Fibroblast of the aortic adventitia (primary cell): ENCODE data around the gene LANCL2. TPM values are rescaled to one million over a fixed set of nuclear protein-coding genes. Genes with fewer than 3 reads are reported as not detected.
A peak's percentile ranks its signal among the peaks of the same experiment; 100 is the strongest.

Experiments used
- DNase-seq: peaks from one replicate; pipeline ENCODE4 v3.0.0-alpha.2; 2010; ENCODE audit warnings: low read depth
- H3K4me3 ChIP-seq: 2 replicates; pipeline ENCODE4 v1.5.1; 2011; ENCODE audit warnings: low read depth, mild to moderate bottlenecking, control low read depth, low read length, moderate library complexity
- CTCF ChIP-seq: IDR thresholded peaks from 2 replicates; pipeline ENCODE4 v1.5.1; 2011; ENCODE audit warnings: mild to moderate bottlenecking, low read length, control low read depth, inconsistent platforms; ENCODE audit not compliant: insufficient read depth
- total RNA-seq: library from RNA; depleted of rRNA; stranded (reverse); fragments of >200 nt; gene quantifications from 2 replicates; pipeline ENCODE4 v1.2.3, GENCODE V29; 2012; ENCODE audit warnings: low replicate concordance

The LANCL2 gene
- total RNA-seq, 1 donor, result 14.6 TPM

DNA sequence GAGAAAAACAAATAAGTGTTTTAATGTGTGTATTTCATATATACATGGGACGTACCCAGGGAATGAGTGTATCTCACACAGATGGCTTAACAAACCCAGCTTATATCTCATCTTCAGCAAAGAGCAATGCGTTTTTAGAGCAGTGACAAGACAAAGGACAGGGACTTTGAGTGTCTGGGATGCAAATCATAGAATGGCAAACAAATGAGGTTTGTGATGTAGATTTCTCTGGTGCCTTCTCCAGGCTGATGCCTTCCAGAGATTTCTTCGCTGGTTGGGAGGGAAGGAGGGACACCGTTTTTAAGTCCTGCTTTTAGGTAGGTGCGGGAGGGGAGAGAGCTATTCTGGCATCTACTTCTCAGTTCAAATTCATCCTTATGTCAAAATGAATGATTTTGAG is 16.6 kb downstream of the LANCL2 start:
- no peak for TF ChIP-seq CTCF
- DNase-seq, result no peak
- H3K4me3 ChIP-seq, result no peak overlapping the region

DNA sequence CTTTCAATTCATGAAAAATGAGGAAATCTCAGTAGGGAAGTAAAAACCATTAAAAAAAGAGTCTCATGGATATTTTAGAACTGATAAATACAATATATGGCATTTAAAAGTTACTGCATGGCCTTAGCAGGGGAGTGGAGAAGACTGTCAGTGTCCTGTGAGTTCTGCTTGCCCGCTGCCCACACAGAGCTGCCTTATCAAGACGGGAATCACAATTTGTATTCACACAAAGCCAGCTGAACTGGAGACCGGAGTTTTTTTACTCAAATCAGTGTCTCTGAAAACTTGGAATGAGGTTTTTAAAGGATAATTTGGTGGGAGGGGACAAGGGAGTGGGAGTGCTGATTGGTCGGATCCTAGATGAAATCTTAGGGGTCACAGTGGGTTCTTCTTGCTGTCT is 17.1 kb downstream of the LANCL2 start:
- no peak for TF ChIP-seq CTCF
- no peak overlapping the region for H3K4me3 ChIP-seq

GRCh38 chr7:55386541-55386940 is 21.4 kb downstream of the LANCL2 start:
- no peak for DNase-seq
- no peak overlapping the region for H3K4me3 ChIP-seq
- no peak for TF ChIP-seq CTCF

More for the DNA sequence above, 17.1 kb downstream of the LANCL2 start:
- no peak for DNase-seq

DNA sequence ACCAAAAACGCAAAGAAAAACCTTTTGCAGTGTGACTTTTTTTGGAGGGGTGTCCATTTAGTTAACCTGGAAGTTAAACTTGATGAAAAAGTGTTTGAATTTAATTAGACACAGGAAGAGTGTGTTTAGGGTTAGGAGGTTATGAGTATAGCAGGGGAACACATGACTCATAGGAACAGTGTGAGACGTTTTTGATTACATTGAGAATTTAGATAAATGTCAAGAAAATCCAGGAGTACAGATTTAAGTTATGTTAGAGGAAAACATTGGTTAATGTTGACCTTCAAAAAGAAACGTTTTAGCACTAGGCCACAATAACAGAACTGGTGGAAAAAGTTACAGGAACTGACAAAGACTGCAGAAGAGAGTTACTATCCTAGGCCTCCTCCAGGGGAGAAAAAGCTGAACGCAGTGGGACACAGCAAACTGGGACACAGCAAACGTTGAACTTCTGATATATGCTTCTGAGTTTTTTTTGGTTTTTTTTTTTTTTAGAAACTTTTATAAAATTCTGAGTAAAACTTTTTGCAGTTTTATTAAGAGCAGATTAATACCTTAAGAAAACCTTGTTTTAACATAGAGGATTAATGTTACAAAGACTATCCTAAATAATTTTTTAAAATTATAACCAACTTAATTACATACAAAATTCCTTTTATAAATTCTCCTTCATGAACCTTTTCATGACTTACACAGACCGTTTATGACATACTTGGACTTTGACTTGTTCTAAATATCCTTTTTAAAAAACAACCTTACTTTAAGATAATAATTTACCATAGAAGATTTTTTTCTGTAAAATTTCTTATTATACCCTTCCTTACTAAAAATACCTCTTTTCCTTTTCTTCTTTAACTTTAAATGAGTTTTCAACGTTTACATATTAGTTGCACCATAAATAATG is 22.2 kb downstream of the LANCL2 start:
- H3K4me3 ChIP-seq, result no peak overlapping the region
- TF ChIP-seq CTCF, result no peak
- peak; percentile 15 for DNase-seq

GRCh38 chr7:55396233-55396785 is 31.2 kb downstream of the LANCL2 start:
- no peak overlapping the region for H3K4me3 ChIP-seq
- no peak for DNase-seq
- no peak for TF ChIP-seq CTCF

GRCh38 chr7:55397617-55398016 is 32.5 kb downstream of the LANCL2 start:
- no peak for TF ChIP-seq CTCF
- no peak overlapping the region for H3K4me3 ChIP-seq
- DNase-seq, result no peak
